Effector memory CD4-positive, alpha-beta T cell (primary cell): ENCODE measurements around the gene SLC35B3.
"Not testable (repeated sequence)": the region's sequence is repeated elsewhere in the genome, so short reads cannot be mapped to it uniquely, and the experiment has no call there.

ENCODE experiments used
- DNase-seq, 3 donors: peaks; one replicate each; pipeline ENCODE4 v3.0.0-alpha.2; 2020
- H3K27ac ChIP-seq: 2 replicates; pipeline ENCODE4 v1.7.0; 2013; ENCODE audit warnings: mild to moderate bottlenecking, low read length, moderate library complexity; ENCODE audit not compliant: insufficient read depth, poor library complexity, severe bottlenecking
- H3K27me3 ChIP-seq: replicated peaks from 2 replicates; pipeline ENCODE4 v1.7.0; 2013; ENCODE audit warnings: mild to moderate bottlenecking, low read length; ENCODE audit not compliant: insufficient read depth, control insufficient read depth, poor library complexity, severe bottlenecking
- H3K36me3 ChIP-seq: 2 replicates; pipeline ENCODE4 v1.7.0; 2013; ENCODE audit warnings: mild to moderate bottlenecking, low read length, moderate library complexity; ENCODE audit not compliant: control insufficient read depth, insufficient read depth
- H3K4me1 ChIP-seq: 2 replicates; pipeline ENCODE4 v1.7.0; 2013; ENCODE audit warnings: low read length, mild to moderate bottlenecking; ENCODE audit not compliant: control insufficient read depth, insufficient read depth, poor library complexity, severe bottlenecking
- H3K4me3 ChIP-seq: 2 replicates; pipeline ENCODE4 v1.7.0; 2013; ENCODE audit warnings: low read length, low read depth, mild to moderate bottlenecking; ENCODE audit not compliant: insufficient read depth, poor library complexity, severe bottlenecking
- H3K9me3 ChIP-seq: 2 replicates; pipeline ENCODE4 v1.7.0; 2013; ENCODE audit warnings: mild to moderate bottlenecking, low read length, moderate library complexity; ENCODE audit not compliant: control insufficient read depth

The SLC35B3 gene

GRCh38 chr6:8420031-8420588, 15.2 kb downstream of the SLC35B3 start:
- Histone ChIP-seq H3K27ac (no peak overlapping the region), H3K36me3 (peaks cover 22% of the 10 kb centered on the region), H3K27me3 (no peaks in the 10 kb centered on the region), H3K4me3 (no peak overlapping the region), H3K4me1 (no peaks in the 10 kb centered on the region), H3K9me3 (no peaks in the 10 kb centered on the region)
- no peak for DNase-seq

- H3K4me1 ChIP-seq: no peaks in the 10 kb centered on the region
- H3K27me3 ChIP-seq: no peaks in the 10 kb centered on the region
- H3K4me3 ChIP-seq: no peak overlapping the region
- H3K27ac ChIP-seq: no peak overlapping the region
- no peak for DNase-seq
- peaks cover 39% of the 10 kb centered on the region for H3K36me3 ChIP-seq
- no peaks in the 10 kb centered on the region for H3K9me3 ChIP-seq
Observed at GRCh38 chr6:8415913-8416312, 19.4 kb downstream of the SLC35B3 start.

DNA sequence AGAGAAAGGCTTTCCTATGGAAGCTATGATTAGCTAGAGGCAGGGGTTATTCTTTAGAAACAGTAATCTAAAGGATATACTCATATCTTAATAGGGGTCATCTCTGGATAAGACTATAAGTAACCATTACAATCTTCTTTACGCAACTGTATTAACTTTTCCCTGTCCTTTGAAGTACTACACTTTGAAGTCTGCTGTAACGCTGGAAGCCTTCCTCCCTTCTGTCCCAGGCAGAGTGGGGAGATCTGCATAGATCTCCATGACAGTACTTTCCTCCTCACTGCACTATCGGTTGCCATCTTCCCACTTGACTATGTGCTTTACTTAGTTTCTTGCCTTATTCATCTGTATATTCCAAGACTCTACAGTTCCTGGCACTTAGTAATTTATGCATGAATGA, 20.1 kb downstream of the SLC35B3 start:
- no peaks in the 10 kb centered on the region for H3K4me1 ChIP-seq
- H3K27ac ChIP-seq: no peak overlapping the region
- H3K27me3 ChIP-seq: no peaks in the 10 kb centered on the region
- no peak for DNase-seq
- H3K4me3 ChIP-seq: no peak overlapping the region
- H3K36me3 ChIP-seq: peaks cover 39% of the 10 kb centered on the region
- H3K9me3 ChIP-seq: no peaks in the 10 kb centered on the region

DNA sequence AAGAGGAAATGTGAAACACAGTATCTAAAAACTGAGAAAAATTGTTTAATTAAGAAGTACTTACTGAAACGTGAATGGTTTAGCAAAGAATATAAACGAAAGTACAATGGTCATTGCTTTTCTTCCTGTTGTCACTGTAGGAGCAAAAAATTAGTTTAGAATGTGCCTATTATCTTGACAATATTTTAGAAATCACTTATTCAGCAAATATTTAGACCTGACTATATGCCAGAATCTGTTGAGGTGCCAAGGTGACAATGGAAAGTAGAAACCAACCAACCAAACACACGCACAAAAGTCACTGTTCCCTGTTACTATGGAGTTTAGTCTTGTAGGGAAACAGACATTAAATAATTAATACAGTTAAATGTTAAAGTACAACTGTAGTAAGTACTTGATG, 20.5 kb downstream of the SLC35B3 start:
- peaks cover 42% of the 10 kb centered on the region for H3K36me3 ChIP-seq
- no peak for DNase-seq

GRCh38 chr6:8405946-8406345, 29.4 kb downstream of the SLC35B3 start:
- H3K4me1 ChIP-seq, H3K27me3 ChIP-seq, H3K9me3 ChIP-seq, DNase-seq, H3K36me3 ChIP-seq, H3K4me3 ChIP-seq, H3K27ac ChIP-seq: not testable (repeated sequence)

More for the DNA sequence above, 20.5 kb downstream of the SLC35B3 start:
- no peaks in the 10 kb centered on the region for H3K9me3 ChIP-seq
- H3K4me3 ChIP-seq: no peak overlapping the region
- H3K27ac ChIP-seq: no peak overlapping the region
- no peaks in the 10 kb centered on the region for H3K4me1 ChIP-seq
- no peaks in the 10 kb centered on the region for H3K27me3 ChIP-seq

DNA sequence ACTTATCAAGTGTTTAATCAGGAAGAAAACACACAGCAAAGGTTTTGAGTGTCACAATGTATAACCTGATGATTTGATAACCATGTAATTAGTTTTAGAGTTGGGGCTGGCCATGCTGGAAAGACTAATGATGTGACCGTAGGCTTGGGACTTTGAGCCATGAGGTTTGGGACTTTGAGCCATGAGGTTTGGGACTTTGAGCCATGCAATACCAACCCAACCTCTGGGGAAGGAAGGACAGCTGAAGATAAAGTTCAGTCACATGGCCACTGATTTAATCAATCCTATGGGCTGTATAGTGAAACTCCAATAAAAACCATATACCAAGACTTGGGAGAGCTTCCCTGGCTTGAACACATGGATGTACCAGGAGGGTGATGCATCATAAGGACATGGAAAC, 32.8 kb downstream of the SLC35B3 start:
- no peaks in the 10 kb centered on the region for H3K27me3 ChIP-seq
- no peak overlapping the region for H3K4me3 ChIP-seq
- H3K27ac ChIP-seq: no peak overlapping the region
- no peaks in the 10 kb centered on the region for H3K4me1 ChIP-seq
- H3K36me3 ChIP-seq: no peaks in the 10 kb centered on the region
- DNase-seq: no peak
- no peaks in the 10 kb centered on the region for H3K9me3 ChIP-seq

GRCh38 chr6:8400663-8401062, 34.7 kb downstream of the SLC35B3 start:
- no peaks in the 10 kb centered on the region for H3K27me3 ChIP-seq
- no peak overlapping the region for H3K4me3 ChIP-seq
- H3K9me3 ChIP-seq: no peaks in the 10 kb centered on the region
- DNase-seq: no peak
- H3K4me1 ChIP-seq: no peaks in the 10 kb centered on the region
- no peaks in the 10 kb centered on the region for H3K36me3 ChIP-seq
- no peak overlapping the region for H3K27ac ChIP-seq

- H3K4me3 ChIP-seq: no peak overlapping the region
- no peaks in the 10 kb centered on the region for H3K9me3 ChIP-seq
- H3K4me1 ChIP-seq: no peaks in the 10 kb centered on the region
- H3K27ac ChIP-seq: no peak overlapping the region
- DNase-seq: no peak
- H3K27me3 ChIP-seq: no peaks in the 10 kb centered on the region
- H3K36me3 ChIP-seq: no peaks in the 10 kb centered on the region
Observed at GRCh38 chr6:8392569-8392968, 42.8 kb downstream of the SLC35B3 start.

- DNase-seq: no peak
- Histone ChIP-seq H3K36me3 (no peaks in the 10 kb centered on the region), H3K4me3 (no peak overlapping the region), H3K27me3 (no peaks in the 10 kb centered on the region), H3K4me1 (no peaks in the 10 kb centered on the region), H3K27ac (no peak overlapping the region), H3K9me3 (no peaks in the 10 kb centered on the region)
Observed at GRCh38 chr6:8391934-8392333, 43.4 kb downstream of the SLC35B3 start.

DNA sequence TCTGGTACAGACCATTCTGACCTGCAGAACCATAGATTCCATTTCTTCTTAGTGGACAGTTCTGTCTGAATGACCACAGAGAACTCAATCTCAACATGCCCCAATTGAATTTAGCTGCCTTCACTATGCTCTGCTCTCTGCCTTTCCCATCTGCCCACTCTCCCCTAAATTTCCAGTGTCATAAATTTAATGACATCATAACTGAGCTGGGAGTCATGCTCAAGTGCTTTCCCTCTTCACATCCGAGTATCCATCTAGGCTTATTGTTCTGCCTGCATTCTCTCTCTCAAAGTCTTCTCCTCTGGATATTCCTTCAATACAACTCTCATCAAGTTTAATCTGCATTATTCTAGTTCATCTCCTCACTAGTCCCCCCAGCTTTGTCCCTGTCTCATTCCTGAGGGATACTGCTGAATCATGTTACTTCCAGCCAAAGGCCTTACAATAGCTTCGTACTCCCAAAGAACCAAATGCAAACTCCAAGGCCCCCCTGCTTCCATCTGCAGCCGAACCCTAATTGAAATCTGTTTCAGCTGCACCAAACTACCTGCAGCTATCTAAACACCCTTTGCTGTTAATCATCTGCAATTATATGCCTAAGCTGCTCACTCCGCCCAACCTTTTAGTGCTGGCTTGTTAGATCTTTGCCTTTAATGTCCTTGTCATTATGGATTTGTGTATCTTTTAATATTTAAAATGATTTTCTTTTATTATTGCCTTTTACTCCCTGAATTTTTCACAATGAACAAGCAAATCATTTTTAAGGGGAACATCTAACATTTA, 46.1 kb downstream of the SLC35B3 start:
- H3K36me3 ChIP-seq: no peaks in the 10 kb centered on the region
- DNase-seq: no peak
- no peaks in the 10 kb centered on the region for H3K9me3 ChIP-seq

More for the DNA sequence above, 46.1 kb downstream of the SLC35B3 start:
- H3K27ac ChIP-seq: no peak overlapping the region
- H3K4me3 ChIP-seq: no peak overlapping the region
- no peaks in the 10 kb centered on the region for H3K4me1 ChIP-seq
- H3K27me3 ChIP-seq: no peaks in the 10 kb centered on the region
